Activated naive CD4-positive, alpha-beta T cell treated with anti-CD3 and anti-CD28 coated beads, Interleukin-2, amount 10 ng/mL, durations not matched to agents 7 days and 5 days (primary cell): ENCODE data around the gene PSTPIP1.

Experiments used
- CTCF ChIA-PET: fragments of 350-600 bp; sonication (Branson Sonifier 250); formaldehyde crosslinking; loops from one replicate; lab custom pipeline; 2021; ENCODE audit warnings: antibody characterized with exemption; lab: Charles Lee
- DNase-seq: peaks from one replicate; pipeline ENCODE4 v3.0.0-alpha.2; 2020
- H3K27ac Mint-ChIP-seq: one replicate; pipeline ENCODE4 v1.8.0; 2021; ENCODE audit warnings: mild to moderate bottlenecking, moderate library complexity, mixed read lengths
- H3K27me3 Mint-ChIP-seq: one replicate; pipeline ENCODE4 v1.8.0; 2021; ENCODE audit warnings: mild to moderate bottlenecking, mixed read lengths
- H3K36me3 Mint-ChIP-seq: one replicate; pipeline ENCODE4 v1.8.0; 2021; ENCODE audit warnings: mixed read lengths
- H3K4me1 Mint-ChIP-seq: one replicate; pipeline ENCODE4 v1.8.0; 2021; ENCODE audit warnings: mixed read lengths
- H3K4me3 Mint-ChIP-seq: one replicate; pipeline ENCODE4 v1.8.0; 2021; ENCODE audit warnings: mild to moderate bottlenecking, moderate library complexity, mixed read lengths
- H3K9me3 Mint-ChIP-seq: one replicate; pipeline ENCODE4 v1.8.0; 2021; ENCODE audit warnings: mixed read lengths

PSTPIP1 gene

GRCh38 chr15:77067691-77068367 is 72.9 kb downstream of the PSTPIP1 start:
- no peaks in the 10 kb centered on the region for H3K27me3 Mint-ChIP-seq
- H3K36me3 Mint-ChIP-seq, result peaks cover 1% of the 10 kb centered on the region
- no peak overlapping the region for H3K27ac Mint-ChIP-seq
- CTCF ChIA-PET, result interaction anchor here (0.9 to 2.4 kb wide), 2 partner anchors 94 to 126 kb away, joined by 3 to 8 read pairs; no protein-coding TSS in a partner anchor
- H3K4me3 Mint-ChIP-seq, result no peak overlapping the region
- DNase-seq, result no peak
- H3K9me3 Mint-ChIP-seq, result no peaks in the 10 kb centered on the region
- H3K4me1 Mint-ChIP-seq, result peaks cover 19% of the 10 kb centered on the region

- peaks cover 3% of the 10 kb centered on the region for H3K27me3 Mint-ChIP-seq
- peaks cover 19% of the 10 kb centered on the region for H3K4me1 Mint-ChIP-seq
- CTCF ChIA-PET, result interaction anchor here (2.4 kb wide), 1 partner anchor 95 kb away, joined by 8 read pairs; no protein-coding TSS in a partner anchor
- no peak overlapping the region for H3K4me3 Mint-ChIP-seq
- peaks cover 1% of the 10 kb centered on the region for H3K36me3 Mint-ChIP-seq
- no peaks in the 10 kb centered on the region for H3K9me3 Mint-ChIP-seq
- DNase-seq, result no peak
- H3K27ac Mint-ChIP-seq, result no peak overlapping the region
Measured at GRCh38 chr15:77068633-77069032, 73.7 kb downstream of the PSTPIP1 start.

DNA sequence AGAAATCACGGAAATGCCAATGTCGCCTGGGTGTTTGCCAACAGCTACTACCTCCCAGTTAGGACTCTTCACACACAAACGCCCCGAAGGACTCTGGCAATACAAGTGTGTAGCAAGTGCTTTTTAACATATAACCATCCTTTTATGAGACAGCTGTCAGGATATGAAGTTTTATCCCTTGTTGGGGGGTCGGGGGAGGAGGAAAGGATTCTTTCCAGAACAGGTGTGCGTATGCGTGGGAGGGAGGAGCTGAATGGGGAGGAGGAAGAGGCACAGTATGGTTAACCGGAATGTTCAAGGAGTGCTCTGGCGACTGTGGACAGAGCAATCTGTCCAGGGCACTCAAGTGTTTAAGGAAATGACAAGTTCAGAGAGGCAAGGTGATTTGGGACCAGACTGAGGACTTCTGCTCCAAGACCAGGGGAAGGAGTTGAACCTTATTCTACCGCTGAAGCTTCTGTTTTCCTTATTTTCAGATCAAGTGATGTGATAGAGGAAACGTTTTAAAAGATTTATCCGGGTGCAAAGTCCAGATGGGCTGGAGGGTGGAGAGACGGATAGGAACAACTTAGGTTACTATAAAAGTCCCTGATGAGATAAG is 74.7 kb downstream of the PSTPIP1 start:
- no peak overlapping the region for H3K27ac Mint-ChIP-seq
- CTCF ChIA-PET, result interaction anchor here (1.4 to 2.4 kb wide), 2 partner anchors 11 to 96 kb away, joined by 3 to 8 read pairs; no protein-coding TSS in a partner anchor
- H3K27me3 Mint-ChIP-seq, result peaks cover 6% of the 10 kb centered on the region
- no peaks in the 10 kb centered on the region for H3K9me3 Mint-ChIP-seq
- no peak for DNase-seq
- H3K4me3 Mint-ChIP-seq, result peak overlapping the region; percentile 77
- peaks cover 1% of the 10 kb centered on the region for H3K36me3 Mint-ChIP-seq
- H3K4me1 Mint-ChIP-seq, result peaks cover 19% of the 10 kb centered on the region

DNA sequence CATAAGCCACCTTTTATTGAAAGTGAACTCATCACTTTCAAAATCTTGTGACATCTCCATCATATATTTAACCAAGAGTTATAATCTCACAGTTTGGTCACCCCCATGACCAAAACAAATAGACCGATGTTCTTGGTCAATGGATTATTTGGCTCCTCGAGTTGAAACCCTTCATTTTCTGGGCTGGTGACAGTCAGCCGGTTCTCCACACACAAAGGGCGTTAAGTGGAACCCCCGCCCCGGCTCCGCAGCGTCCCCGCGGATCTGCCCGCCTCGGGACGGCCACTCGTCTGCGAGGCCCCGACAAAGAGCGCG is 75.2 kb downstream of the PSTPIP1 start:
- CTCF ChIA-PET, result interaction anchor here (1.4 kb wide), 1 partner anchor 11 kb away, joined by 3 read pairs; no protein-coding TSS in a partner anchor
- Mint-ChIP-seq H3K27ac (no peak overlapping the region), H3K4me1 (peaks cover 19% of the 10 kb centered on the region)

DNA sequence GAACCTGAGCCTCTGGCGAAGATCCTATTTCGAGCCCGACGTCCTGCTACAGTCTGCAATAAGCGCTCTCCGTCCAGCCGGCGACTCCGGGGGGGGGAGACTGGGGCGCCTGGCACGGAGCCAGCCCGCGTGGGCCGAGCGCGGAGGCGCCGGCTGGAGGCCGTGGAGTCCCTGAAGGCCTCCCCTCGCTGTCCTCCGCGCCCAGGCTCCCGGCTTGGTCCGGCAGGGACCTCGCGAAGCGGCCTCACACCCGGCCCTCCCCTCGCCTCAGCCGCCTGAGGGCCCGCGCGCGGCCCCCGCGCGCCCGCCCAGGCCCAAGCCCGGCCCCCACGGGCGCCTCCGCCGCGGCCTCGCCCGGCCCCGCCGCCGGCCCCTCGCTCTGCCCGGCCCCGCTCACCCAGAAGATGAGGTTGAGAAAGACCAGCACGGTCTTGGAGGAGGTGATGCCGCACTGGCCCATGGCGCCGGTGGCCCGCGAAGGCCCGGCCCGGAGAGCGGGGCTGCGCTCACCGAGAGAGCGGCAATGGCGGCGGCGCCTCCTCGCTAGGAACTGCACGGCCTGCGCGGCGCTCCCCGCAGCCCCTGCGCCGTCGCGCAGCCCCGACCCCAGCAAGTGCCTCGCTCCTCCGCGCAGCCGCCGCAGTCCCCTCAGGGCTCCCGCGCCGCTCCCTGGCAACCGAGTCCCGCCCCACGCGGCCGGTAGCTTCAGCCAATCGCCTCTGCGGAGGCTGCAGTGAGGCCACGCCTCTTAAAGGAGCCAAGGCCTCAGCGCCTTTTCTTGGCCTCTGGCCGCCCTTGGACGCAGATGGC is 75.8 kb downstream of the PSTPIP1 start, which contains the start of gene TSPAN3:
Gene TSPAN3 (minus strand): TSS at position 615 of the 810 bp plus-strand sequence. CDS start 155 bp downstream, at position 460.
- H3K4me1 Mint-ChIP-seq, result peaks cover 19% of the 10 kb centered on the region
- peak within 1 kb of the TSS; percentile 80 for H3K4me3 Mint-ChIP-seq
- DNase-seq, result peak; percentile 94
- H3K36me3 Mint-ChIP-seq, result peaks cover 1% of the 10 kb centered on the region
- CTCF ChIA-PET, result no interaction called here
- H3K27ac Mint-ChIP-seq, result peak within 1 kb of the TSS; percentile 75
- H3K27me3 Mint-ChIP-seq, result peaks cover 13% of the 10 kb centered on the region
- no peaks in the 10 kb centered on the region for H3K9me3 Mint-ChIP-seq

More for the DNA sequence above, 75.2 kb downstream of the PSTPIP1 start:
- H3K4me3 Mint-ChIP-seq, result peak overlapping the region; percentile 77
- peaks cover 8% of the 10 kb centered on the region for H3K27me3 Mint-ChIP-seq
- DNase-seq, result no peak
- H3K9me3 Mint-ChIP-seq, result no peaks in the 10 kb centered on the region
- H3K36me3 Mint-ChIP-seq, result peaks cover 1% of the 10 kb centered on the region

DNA sequence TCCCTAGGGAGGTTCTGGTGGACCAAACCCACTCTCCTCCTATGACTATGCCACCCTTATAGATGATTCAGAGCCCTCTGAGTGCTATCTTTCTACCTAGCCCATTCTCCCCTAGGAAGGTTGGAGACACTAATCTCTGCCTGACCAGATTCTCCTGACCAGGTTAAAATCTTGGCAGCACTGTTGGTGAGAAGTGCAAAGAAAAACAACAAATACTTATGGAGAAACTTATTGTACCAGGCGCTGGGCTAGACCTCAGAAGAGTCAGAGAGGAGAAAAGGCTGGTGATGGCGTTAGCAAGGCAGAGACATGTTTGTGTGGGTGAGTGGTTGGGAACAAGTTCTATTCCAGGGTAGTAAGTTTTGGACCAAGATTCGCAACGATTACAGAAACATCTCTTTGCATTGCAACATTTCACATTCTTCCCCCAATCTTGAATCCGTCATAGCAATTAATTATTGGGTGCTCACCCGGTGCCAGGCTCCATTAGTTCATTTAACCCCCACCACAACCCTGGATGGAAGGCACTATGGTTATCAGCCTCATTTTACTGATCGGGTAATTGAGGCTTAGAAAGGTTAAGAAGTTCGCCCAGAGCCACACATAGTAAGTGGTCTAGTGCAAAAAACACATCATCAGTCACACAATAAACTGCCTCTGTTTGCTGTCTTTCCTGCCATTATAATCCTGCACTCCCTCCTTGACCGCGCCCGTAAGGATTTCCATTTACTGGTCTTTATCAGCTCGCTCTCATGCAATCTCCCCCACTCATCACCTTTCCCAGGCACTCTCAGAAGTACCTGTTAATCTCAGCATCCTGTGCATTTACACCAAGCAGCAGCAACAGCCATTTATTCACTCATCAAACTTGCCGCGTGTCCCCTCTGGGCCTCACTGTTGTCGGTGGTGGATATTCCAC is 76.6 kb downstream of the PSTPIP1 start:
- peak overlapping the region; percentile 80 for H3K4me3 Mint-ChIP-seq
- CTCF ChIA-PET, result interaction anchor here (0.6 kb wide), 1 partner anchor 799 kb away, joined by 3 read pairs; no protein-coding TSS in a partner anchor
- H3K27me3 Mint-ChIP-seq, result peaks cover 18% of the 10 kb centered on the region
- H3K9me3 Mint-ChIP-seq, result no peaks in the 10 kb centered on the region
- H3K27ac Mint-ChIP-seq, result peak overlapping the region; percentile 75
- H3K4me1 Mint-ChIP-seq, result peaks cover 19% of the 10 kb centered on the region
- DNase-seq, result no peak
- peaks cover 1% of the 10 kb centered on the region for H3K36me3 Mint-ChIP-seq

GRCh38 chr15:77074350-77074749 is 79.4 kb downstream of the PSTPIP1 start:
- no peak overlapping the region for H3K4me3 Mint-ChIP-seq
- no peaks in the 10 kb centered on the region for H3K9me3 Mint-ChIP-seq
- peaks cover 19% of the 10 kb centered on the region for H3K4me1 Mint-ChIP-seq
- no peak for DNase-seq
- CTCF ChIA-PET, result no interaction called here
- peaks cover 18% of the 10 kb centered on the region for H3K27me3 Mint-ChIP-seq
- H3K36me3 Mint-ChIP-seq, result no peaks in the 10 kb centered on the region
- no peak overlapping the region for H3K27ac Mint-ChIP-seq

DNA sequence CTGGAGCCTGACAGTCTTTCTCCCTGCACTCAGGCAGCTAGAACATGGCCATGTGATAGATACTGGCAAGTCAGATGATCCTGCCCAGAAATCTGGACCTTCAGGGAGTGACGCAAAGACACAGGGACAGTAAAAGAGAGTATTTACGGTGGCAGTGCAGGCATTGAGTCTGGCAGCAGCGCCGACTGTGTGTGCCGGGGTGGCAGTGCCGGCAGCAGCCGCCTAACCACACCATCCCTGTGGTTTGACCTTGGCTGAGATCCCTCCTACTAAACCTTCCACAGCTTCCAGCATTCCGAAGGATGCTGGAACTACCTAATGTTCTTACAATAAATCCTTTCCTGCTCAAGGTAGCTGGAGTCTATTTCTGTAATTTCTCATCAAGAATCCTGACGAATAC is 80.6 kb downstream of the PSTPIP1 start:
- Mint-ChIP-seq H3K4me3 (no peak overlapping the region), H3K36me3 (no peaks in the 10 kb centered on the region), H3K4me1 (peaks cover 9% of the 10 kb centered on the region), H3K27ac (no peak overlapping the region), H3K9me3 (no peaks in the 10 kb centered on the region), H3K27me3 (peaks cover 18% of the 10 kb centered on the region)
- no peak for DNase-seq
- CTCF ChIA-PET, result no interaction called here

- H3K4me3 Mint-ChIP-seq, result no peak overlapping the region
- no peak overlapping the region for H3K27ac Mint-ChIP-seq
- no peak for DNase-seq
- CTCF ChIA-PET, result no interaction called here
- H3K4me1 Mint-ChIP-seq, result peaks cover 6% of the 10 kb centered on the region
- H3K27me3 Mint-ChIP-seq, result peaks cover 18% of the 10 kb centered on the region
- H3K36me3 Mint-ChIP-seq, result no peaks in the 10 kb centered on the region
- H3K9me3 Mint-ChIP-seq, result no peaks in the 10 kb centered on the region
Measured at GRCh38 chr15:77076323-77076915, 81.5 kb downstream of the PSTPIP1 start.

- Mint-ChIP-seq H3K27ac (no peak overlapping the region), H3K4me3 (no peak overlapping the region), H3K27me3 (peaks cover 25% of the 10 kb centered on the region), H3K4me1 (peaks cover 15% of the 10 kb centered on the region), H3K36me3 (no peaks in the 10 kb centered on the region), H3K9me3 (no peaks in the 10 kb centered on the region)
- no peak for DNase-seq
- CTCF ChIA-PET, result interaction anchor here (1.4 to 1.5 kb wide), 2 partner anchors 14 to 461 kb away, joined by 4 to 5 read pairs; no protein-coding TSS in a partner anchor
Measured at GRCh38 chr15:77081971-77082370, 87.0 kb downstream of the PSTPIP1 start.

DNA sequence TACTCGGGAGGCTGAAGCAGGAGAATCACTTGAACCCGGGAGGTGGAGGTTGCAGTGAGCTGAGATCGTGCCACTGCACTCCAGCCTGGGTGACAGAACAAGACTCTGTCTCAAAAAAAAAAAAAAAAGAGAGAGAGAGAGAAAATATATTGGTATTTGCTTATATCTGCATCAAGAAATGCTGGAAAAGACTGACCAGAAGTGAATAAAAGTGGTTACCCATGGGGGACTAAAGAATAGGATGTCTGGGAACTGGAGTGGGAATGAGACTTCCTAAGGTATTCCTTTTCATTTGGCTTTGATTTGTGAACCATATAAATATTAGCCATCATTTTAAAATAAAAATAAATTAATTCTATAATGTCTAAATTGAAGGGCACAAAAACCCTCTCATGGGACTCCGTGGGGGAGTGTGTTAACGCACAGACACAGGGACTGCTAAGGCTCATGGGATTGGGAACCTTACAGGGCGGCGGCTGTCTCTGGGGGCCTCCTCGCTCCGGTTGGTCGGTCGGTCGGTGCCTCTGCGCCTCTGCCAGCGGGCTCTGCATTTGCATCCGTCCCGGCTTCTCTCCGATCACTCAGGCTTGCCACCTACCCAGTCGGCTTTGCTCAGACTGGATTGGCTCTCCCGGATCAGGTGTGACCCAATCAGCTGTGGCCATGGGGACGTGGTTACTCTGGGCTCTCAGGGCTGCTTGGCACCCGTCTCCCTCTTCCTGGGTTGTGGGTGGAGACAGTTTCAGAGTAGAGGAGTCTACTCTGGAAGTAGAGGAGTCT is 88.6 kb downstream of the PSTPIP1 start:
- peak; percentile 68 for DNase-seq
- Mint-ChIP-seq H3K36me3 (no peaks in the 10 kb centered on the region), H3K9me3 (no peaks in the 10 kb centered on the region), H3K4me3 (peak overlapping the region; percentile 31), H3K4me1 (peaks cover 15% of the 10 kb centered on the region), H3K27me3 (peaks cover 31% of the 10 kb centered on the region), H3K27ac (no peak overlapping the region)
- CTCF ChIA-PET, result no interaction called here

- peaks cover 31% of the 10 kb centered on the region for H3K27me3 Mint-ChIP-seq
- H3K9me3 Mint-ChIP-seq, result no peaks in the 10 kb centered on the region
- no peak for DNase-seq
- no peak overlapping the region for H3K27ac Mint-ChIP-seq
- H3K4me1 Mint-ChIP-seq, result peaks cover 15% of the 10 kb centered on the region
- no peaks in the 10 kb centered on the region for H3K36me3 Mint-ChIP-seq
- CTCF ChIA-PET, result no interaction called here
- H3K4me3 Mint-ChIP-seq, result no peak overlapping the region
Measured at GRCh38 chr15:77084436-77084835, 89.5 kb downstream of the PSTPIP1 start.
